ENCODE measurements around the gene DLX4.
A peak's percentile ranks its signal among the peaks of the same experiment; 100 is the strongest.

DLX4 gene

GRCh38 chr17:49949634-49950033 lies 19.4 kb upstream of the DLX4 start:
- no peak for DNase-seq

GRCh38 chr17:49951362-49952082 lies 17.5 kb upstream of the DLX4 start:
- DNase-seq = no peak

- peak; percentile 50 for DNase-seq
Observed at GRCh38 chr17:49952209-49952911, 16.6 kb upstream of the DLX4 start.

GRCh38 chr17:49952912-49953497 lies 16.0 kb upstream of the DLX4 start:
- DNase-seq = no peak

GRCh38 chr17:49955157-49955556 lies 13.8 kb upstream of the DLX4 start:
- DNase-seq = no peak

GRCh38 chr17:49956780-49957179 lies 12.2 kb upstream of the DLX4 start:
- DNase-seq = no peak

- no peak for DNase-seq
Observed at GRCh38 chr17:49957350-49957749, 11.6 kb upstream of the DLX4 start.

- no peak for DNase-seq
Observed at GRCh38 chr17:49958723-49959122, 10.3 kb upstream of the DLX4 start.

- no peak for DNase-seq
Observed at GRCh38 chr17:49959183-49959935, 9.6 kb upstream of the DLX4 start.

GRCh38 chr17:49962599-49963308 lies 6.2 kb upstream of the DLX4 start:
- no peak for DNase-seq

- DNase-seq = no peak
Observed at GRCh38 chr17:49963309-49963625, 5.7 kb upstream of the DLX4 start.

- no peak for DNase-seq
Observed at GRCh38 chr17:49963626-49964302, 5.2 kb upstream of the DLX4 start.

GRCh38 chr17:49964303-49964768 lies 4.7 kb upstream of the DLX4 start:
- no peak for DNase-seq

- no peak for DNase-seq
Observed at GRCh38 chr17:49964769-49965523, 4.0 kb upstream of the DLX4 start.

GRCh38 chr17:49965524-49965909 lies 3.5 kb upstream of the DLX4 start:
- no peak for DNase-seq

GRCh38 chr17:49966767-49967166 lies 2.2 kb upstream of the DLX4 start:
- DNase-seq = no peak

GRCh38 chr17:49967205-49967604 lies 1.8 kb upstream of the DLX4 start:
- DNase-seq = no peak

- no peak for DNase-seq
Observed at GRCh38 chr17:49967621-49968404, 1.2 kb upstream of the DLX4 start.

- DNase-seq = peak; percentile 51
Observed at GRCh38 chr17:49968405-49969133, 421 bp upstream of the DLX4 start.

GRCh38 chr17:49969795-49970389 lies 902 bp downstream of the DLX4 start:
- no peak for DNase-seq

All from NCI-H2029 (cell line).